GM12801 (cell line): ENCODE data around the gene HSPA12B.

Source experiments
- CTCF ChIP-seq: IDR thresholded peaks from one replicate; pipeline ENCODE4 v1.5.1; 2011; ENCODE audit warnings: control low read depth; ENCODE audit not compliant: insufficient read length; ENCODE audit errors: extremely low read depth

The HSPA12B gene

GRCh38 chr20:3784216-3784853, 51.9 kb downstream of the HSPA12B start:
- no peak for TF ChIP-seq CTCF

- no peak for TF ChIP-seq CTCF
Observed at GRCh38 chr20:3784863-3785239, 52.4 kb downstream of the HSPA12B start.

GRCh38 chr20:3785240-3786125, 53.0 kb downstream of the HSPA12B start:
- TF ChIP-seq CTCF, result no peak

- TF ChIP-seq CTCF, result no peak
Observed at GRCh38 chr20:3786126-3786484, 53.6 kb downstream of the HSPA12B start.

GRCh38 chr20:3786665-3787323, 54.3 kb downstream of the HSPA12B start, which contains the start of gene CENPB:
Gene CENPB, minus strand, starts transcription at chr20:3786740. Its CDS starts 257 bp downstream, at chr20:3786483.
- TF ChIP-seq CTCF, result no peak

GRCh38 chr20:3787324-3788014, 55.0 kb downstream of the HSPA12B start:
- no peak for TF ChIP-seq CTCF

GRCh38 chr20:3788685-3789155, 56.2 kb downstream of the HSPA12B start:
- no peak for TF ChIP-seq CTCF
